Lung (tissue), 12 donors: ENCODE results near the gene POP7. TPM values are rescaled to one million over a fixed set of nuclear protein-coding genes. Genes with fewer than 3 reads are reported as not detected.
A peak's percentile ranks its signal among the peaks of the same experiment; 100 is the strongest.

Source experiments
- ATAC-seq: fragments of 200-7000 bp; cut with Tn5 transposase; one replicate; pipeline ENCODE4 v1.9.1; 2020; ENCODE audit warnings: moderate number of reproducible peaks; ENCODE audit not compliant: insufficient read depth, low FRiP score
- DNase-seq, 3 donors: peaks; one replicate each; pipeline ENCODE4 v3.0.0-alpha.2; 2013 to 2017
- H3K27ac ChIP-seq, 2 donors: one replicate each; pipeline ENCODE4 v1.5.1; 2013; ENCODE audit warnings: mild to moderate bottlenecking in 2 of 2, moderate library complexity in 2 of 2, control low read depth in 1 of 2, inconsistent platforms in 1 of 2, low read depth in 1 of 2, low read length in 1 of 2
- H3K27me3 ChIP-seq, 3 donors: one replicate each; pipeline ENCODE4 v1.5.1; 2013; ENCODE audit warnings: low read length in 2 of 3; ENCODE audit not compliant: control insufficient read depth in 3 of 3, insufficient read depth in 3 of 3
- H3K36me3 ChIP-seq, 4 donors: one replicate each; pipeline ENCODE4 v1.5.1; 2013; ENCODE audit warnings: low read length in 4 of 4, mild to moderate bottlenecking in 1 of 4, moderate library complexity in 1 of 4; ENCODE audit not compliant: control insufficient read depth in 4 of 4, insufficient read depth in 4 of 4
- H3K4me1 ChIP-seq, 5 donors: one replicate each; pipeline ENCODE4 v1.5.1; 2013; ENCODE audit warnings: low read length in 5 of 5, mild to moderate bottlenecking in 2 of 5, moderate library complexity in 1 of 5; ENCODE audit not compliant: control insufficient read depth in 5 of 5, insufficient read depth in 5 of 5
- H3K4me3 ChIP-seq: one replicate; pipeline ENCODE4 v1.5.1; 2013; ENCODE audit warnings: mild to moderate bottlenecking, control low read depth, moderate library complexity
- H3K9ac ChIP-seq, 2 donors: one replicate each; pipeline ENCODE4 v1.5.1; 2013; ENCODE audit warnings: low read length in 2 of 2, control low read depth in 1 of 2; ENCODE audit not compliant: insufficient read depth in 1 of 2
- H3K9me3 ChIP-seq, 4 donors: one replicate each; pipeline ENCODE4 v1.5.1; 2013; ENCODE audit warnings: low read length in 3 of 4, mild to moderate bottlenecking in 1 of 4, moderate library complexity in 1 of 4; ENCODE audit not compliant: control insufficient read depth in 4 of 4, insufficient read depth in 3 of 4
- WGBS, 2 donors: extraction: QIAGEN DNeasy Blood & Tissue Kit; methylation state at CpG; one replicate each; pipeline ENCODE4 v1.1.7; 2013; 5-methylcytosine and 5-hydroxymethylcytosine counted together
- polyA plus RNA-seq, 2 donors: library from polyadenylated mRNA; stranded (reverse); fragments of 200-250 nt; gene quantifications; one replicate each; pipeline ENCODE4 v1.2.1, GENCODE V29; 2013
- total RNA-seq, 2 donors: library from RNA; depleted of rRNA in 1 of 2; stranded (reverse); fragments of >200 nt in 1 of 2; gene quantifications; one replicate each; pipeline ENCODE4 v1.2.1, GENCODE V29; 2014 to 2021
- TF ChIP-seq, protein P1 (sequence below): IDR thresholded peaks from 2 replicates; pipeline ENCODE4 v1.5.1; 2012; ENCODE audit warnings: mild to moderate bottlenecking; ENCODE audit errors: control extremely low read depth, extremely low read depth
- donor health status: control.
- donor health status: control.
- donor health status: Bipolar disorder and iron deficiency.
- donor health status: healthy.
- donor health status: DM: yes; HTN: yes; CAD: no.

POP7 gene
- total and polyA plus RNA-seq, 4 donors, result 20.3 to 50.6 (median 33.3) TPM

DNA sequence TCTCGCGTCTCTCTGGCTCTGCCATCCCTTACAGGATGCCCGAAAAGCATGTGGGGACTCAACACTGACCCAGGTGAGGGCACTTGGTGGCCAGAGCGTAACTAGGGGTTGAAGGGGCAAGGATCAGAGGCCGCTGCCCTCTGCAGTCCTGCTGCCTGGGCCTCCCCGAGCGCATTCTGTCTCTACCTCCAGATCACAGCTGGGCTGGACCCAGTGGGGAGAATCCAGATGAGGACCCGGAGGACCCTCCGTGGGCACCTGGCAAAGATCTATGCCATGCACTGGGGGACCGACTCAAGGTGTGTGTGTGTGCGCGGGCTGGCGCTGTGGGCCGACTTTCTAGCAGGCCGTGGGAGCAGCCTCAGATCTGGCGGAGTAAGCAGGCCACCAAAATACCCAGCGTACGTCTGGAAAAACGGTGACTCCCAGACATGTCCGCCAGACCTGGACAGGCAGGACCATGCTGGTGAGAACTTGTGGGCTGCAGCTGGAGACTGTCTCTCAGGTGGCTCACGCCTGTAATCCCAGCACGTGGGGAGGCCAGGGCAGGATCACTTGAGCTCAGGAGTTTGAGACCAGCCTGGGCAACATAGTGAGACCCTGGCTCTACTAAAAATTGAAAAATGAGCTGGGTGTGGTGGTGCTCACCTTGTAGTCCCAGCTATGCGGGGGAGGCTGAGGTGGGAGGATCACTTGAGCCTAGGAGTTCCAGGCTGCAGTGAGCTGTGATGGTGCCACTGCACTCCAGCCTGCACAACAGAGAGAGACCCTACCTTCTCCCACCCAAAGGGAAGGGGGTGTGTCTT is 29.2 kb upstream of the POP7 start:
- Histone ChIP-seq H3K36me3 (peaks cover 0 to 46% (median 22%) of the 10 kb centered on the region in 4 donors), H3K27ac (peak overlapping the region in 1 of 2 donors; percentile 63), H3K9ac (no peak overlapping the region), H3K27me3 (no peaks in the 10 kb centered on the region), H3K4me3 (no peak overlapping the region), H3K4me1 (peaks cover 0 to 8% (median 2%) of the 10 kb centered on the region in 5 donors), H3K9me3 (no peaks in the 10 kb centered on the region)
- ATAC-seq (no peak), DNase-seq (peak in 1 of 3 donors; percentile 15)
- TF ChIP-seq, protein P1, sequence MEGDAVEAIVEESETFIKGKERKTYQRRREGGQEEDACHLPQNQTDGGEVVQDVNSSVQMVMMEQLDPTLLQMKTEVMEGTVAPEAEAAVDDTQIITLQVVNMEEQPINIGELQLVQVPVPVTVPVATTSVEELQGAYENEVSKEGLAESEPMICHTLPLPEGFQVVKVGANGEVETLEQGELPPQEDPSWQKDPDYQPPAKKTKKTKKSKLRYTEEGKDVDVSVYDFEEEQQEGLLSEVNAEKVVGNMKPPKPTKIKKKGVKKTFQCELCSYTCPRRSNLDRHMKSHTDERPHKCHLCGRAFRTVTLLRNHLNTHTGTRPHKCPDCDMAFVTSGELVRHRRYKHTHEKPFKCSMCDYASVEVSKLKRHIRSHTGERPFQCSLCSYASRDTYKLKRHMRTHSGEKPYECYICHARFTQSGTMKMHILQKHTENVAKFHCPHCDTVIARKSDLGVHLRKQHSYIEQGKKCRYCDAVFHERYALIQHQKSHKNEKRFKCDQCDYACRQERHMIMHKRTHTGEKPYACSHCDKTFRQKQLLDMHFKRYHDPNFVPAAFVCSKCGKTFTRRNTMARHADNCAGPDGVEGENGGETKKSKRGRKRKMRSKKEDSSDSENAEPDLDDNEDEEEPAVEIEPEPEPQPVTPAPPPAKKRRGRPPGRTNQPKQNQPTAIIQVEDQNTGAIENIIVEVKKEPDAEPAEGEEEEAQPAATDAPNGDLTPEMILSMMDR, result no peak
- WGBS, 2 donors, result 85 to 88% methylated on average over 23 of the region's 23 CpGs

DNA sequence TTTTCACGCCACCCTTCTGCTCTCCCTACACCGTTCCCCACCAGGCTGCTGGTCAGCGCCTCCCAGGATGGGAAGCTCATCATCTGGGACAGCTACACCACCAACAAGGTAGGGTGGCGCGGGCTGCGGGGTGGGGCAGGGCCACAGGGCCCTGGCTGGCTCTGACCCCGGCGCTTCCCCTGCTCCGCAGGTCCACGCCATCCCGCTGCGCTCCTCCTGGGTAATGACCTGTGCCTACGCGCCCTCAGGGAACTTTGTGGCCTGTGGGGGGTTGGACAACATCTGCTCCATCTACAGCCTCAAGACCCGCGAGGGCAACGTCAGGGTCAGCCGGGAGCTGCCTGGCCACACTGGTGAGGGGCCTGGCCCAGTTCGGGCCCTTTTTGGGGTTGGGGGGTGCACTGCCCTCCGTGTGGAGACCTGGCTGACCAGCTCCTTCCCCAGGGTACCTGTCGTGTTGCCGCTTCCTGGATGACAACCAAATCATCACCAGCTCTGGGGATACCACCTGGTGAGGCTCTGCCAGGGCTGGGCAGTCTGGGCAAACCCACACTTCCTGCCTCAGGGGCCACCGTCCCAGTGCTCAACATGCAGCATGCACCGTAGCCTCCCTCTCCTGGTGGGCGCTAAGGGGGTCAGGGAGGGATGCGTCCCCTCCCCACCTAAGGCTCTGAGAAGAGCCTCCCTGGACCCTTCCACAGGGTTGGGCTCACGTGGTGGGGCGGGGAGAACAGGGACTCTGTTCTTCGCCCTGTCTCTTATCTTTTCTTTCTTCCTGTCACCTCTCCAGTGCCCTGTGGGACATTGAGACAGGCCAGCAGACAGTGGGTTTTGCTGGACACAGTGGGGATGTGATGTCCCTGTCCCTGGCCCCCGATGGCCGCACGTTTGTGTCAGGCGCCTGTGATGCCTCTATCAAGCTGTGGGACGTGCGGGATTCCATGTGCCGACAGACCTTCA is 28.3 kb upstream of the POP7 start:
- H3K9me3 ChIP-seq, result no peaks in the 10 kb centered on the region
- TF ChIP-seq, protein P1, result no peak
- 90 to 91% methylated on average over 36 of the region's 36 CpGs for WGBS, 2 donors
- DNase-seq (no peak), ATAC-seq (no peak)
- H3K4me3 ChIP-seq, result no peak overlapping the region
- no peak overlapping the region for H3K27ac ChIP-seq
- H3K27me3 ChIP-seq, result no peaks in the 10 kb centered on the region
- peaks cover 0 to 54% (median 23%) of the 10 kb centered on the region in 4 donors for H3K36me3 ChIP-seq
- H3K4me1 ChIP-seq, result peaks cover 0 to 8% (median 2%) of the 10 kb centered on the region in 5 donors
- H3K9ac ChIP-seq, result no peak overlapping the region

DNA sequence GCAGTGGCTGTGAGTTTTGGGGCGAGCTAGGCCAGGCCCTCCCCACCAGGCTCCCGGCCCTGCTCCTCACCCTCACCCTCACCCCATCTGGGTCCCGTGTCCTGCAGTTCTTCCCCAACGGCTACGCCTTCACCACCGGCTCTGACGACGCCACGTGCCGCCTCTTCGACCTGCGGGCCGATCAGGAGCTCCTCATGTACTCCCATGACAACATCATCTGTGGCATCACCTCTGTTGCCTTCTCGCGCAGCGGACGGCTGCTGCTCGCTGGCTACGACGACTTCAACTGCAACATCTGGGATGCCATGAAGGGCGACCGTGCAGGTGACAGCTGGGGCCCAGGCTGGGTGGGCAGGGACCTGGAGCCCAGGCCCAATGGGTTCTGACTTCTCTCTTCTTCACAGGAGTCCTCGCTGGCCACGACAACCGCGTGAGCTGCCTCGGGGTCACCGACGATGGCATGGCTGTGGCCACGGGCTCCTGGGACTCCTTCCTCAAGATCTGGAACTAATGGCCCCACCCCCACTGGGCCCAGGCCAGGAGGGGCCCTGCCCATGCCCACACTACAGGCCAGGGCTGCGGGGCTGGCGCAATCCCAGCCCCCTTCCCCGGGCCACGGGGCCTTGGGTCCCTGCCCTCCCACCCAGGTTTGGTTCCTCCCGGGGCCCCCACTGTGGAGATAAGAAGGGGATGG is 27.5 kb upstream of the POP7 start:
- no peak overlapping the region for H3K4me3 ChIP-seq
- H3K27ac ChIP-seq, result peak overlapping the region in 1 of 2 donors; percentile 0
- H3K4me1 ChIP-seq, result peaks cover 0 to 8% (median 2%) of the 10 kb centered on the region in 5 donors
- TF ChIP-seq, protein P1, result no peak
- no peaks in the 10 kb centered on the region for H3K9me3 ChIP-seq
- peaks cover under 1 to 63% (median 27%) of the 10 kb centered on the region in 4 donors for H3K36me3 ChIP-seq
- 75 to 81% methylated on average over 35 of the region's 35 CpGs for WGBS, 2 donors
- no peak overlapping the region for H3K9ac ChIP-seq
- no peaks in the 10 kb centered on the region for H3K27me3 ChIP-seq
- DNase-seq, result peak in 1 of 3 donors; percentile 24
- ATAC-seq, result no peak
